ENCODE measurements around the gene DEFB123. TPM values are rescaled to one million over a fixed set of nuclear protein-coding genes. Genes with fewer than 3 reads are reported as not detected.

Gene DEFB123
- total RNA-seq, 1 experiment from 2014 or later, result not detected

DNA sequence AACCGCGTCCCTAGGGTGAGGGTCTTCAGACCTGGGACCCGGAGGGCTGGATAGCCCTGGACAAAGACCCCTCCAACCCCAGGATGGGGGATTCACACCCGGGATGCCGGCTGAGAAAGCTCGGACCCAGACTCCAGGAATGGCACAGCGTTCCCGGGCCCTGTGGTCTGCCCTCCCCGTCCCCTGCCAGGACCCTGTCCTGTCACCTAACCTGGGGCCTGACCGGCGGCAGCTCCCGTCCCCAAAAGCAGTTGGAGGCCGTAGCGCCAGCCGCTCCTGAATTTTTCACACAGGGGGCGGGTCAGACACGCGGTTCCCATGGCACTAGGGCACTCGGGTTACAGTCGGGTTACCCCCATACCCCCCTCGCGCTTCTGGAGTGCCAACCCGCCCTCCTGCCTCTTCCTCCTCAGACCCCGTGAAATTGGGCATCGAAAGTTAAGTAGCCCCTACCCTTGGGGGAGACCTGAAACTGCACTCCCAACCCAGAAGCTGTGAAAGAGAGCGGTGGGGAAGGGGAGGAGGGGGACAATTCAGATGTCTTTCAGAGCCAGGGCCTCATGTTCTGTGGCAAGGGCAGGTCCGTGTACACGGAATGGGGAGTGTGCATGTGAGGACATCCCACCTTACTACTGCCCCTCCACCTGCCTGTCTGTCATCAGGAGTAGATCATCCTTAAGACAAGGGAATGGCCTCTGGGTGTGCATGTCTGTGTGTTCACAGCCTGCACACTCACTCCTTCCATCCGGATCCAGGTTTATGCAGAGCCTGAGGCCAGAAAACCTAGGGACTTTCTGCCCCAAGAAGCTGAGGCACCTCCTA lies 35.3 kb downstream of the DEFB123 start:
- intact Hi-C loops (cut with micrococcal nuclease; ENCODE audit: unreplicated experiment), result no loop called here
- H3K4me1 ChIP-seq (ENCODE audit: insufficient read depth, low read length, poor library complexity, severe bottlenecking), result no peaks in the 10 kb centered on the region
- DNase-seq (ENCODE audit: low spot score), result no peak
- ChIA-PET POLR2A (ENCODE audit: low non-redundant PET) (no interaction called here), CTCF (no interaction called here)
- H3K36me3 ChIP-seq (ENCODE audit: insufficient read depth, low read length, poor library complexity, severe bottlenecking), result no peaks in the 10 kb centered on the region
- TF ChIP-seq, protein P1, sequence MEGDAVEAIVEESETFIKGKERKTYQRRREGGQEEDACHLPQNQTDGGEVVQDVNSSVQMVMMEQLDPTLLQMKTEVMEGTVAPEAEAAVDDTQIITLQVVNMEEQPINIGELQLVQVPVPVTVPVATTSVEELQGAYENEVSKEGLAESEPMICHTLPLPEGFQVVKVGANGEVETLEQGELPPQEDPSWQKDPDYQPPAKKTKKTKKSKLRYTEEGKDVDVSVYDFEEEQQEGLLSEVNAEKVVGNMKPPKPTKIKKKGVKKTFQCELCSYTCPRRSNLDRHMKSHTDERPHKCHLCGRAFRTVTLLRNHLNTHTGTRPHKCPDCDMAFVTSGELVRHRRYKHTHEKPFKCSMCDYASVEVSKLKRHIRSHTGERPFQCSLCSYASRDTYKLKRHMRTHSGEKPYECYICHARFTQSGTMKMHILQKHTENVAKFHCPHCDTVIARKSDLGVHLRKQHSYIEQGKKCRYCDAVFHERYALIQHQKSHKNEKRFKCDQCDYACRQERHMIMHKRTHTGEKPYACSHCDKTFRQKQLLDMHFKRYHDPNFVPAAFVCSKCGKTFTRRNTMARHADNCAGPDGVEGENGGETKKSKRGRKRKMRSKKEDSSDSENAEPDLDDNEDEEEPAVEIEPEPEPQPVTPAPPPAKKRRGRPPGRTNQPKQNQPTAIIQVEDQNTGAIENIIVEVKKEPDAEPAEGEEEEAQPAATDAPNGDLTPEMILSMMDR (conservative IDR thresholded peaks at IDR 0.05; ENCODE audit: low read depth, low read length), result no peak
- TF ChIP-seq EZH2 (IDR thresholded peaks at IDR 0.05; ENCODE audit: borderline replicate concordance, low read depth, low read length, poor library complexity, severe bottlenecking), result no peak
- H3K27me3 ChIP-seq (replicated peaks; ENCODE audit: insufficient read depth, low read depth, low read length, poor library complexity), result peaks cover 36% of the 10 kb centered on the region
- no peaks in the 10 kb centered on the region for H3K9me3 ChIP-seq (ENCODE audit: low read depth, low read length, poor library complexity, severe bottlenecking)
- no peak overlapping the region for H3K4me3 ChIP-seq (ENCODE audit: low read depth, low read length, poor library complexity, severe bottlenecking)
- no peak overlapping the region for H3K27ac ChIP-seq (ENCODE audit: low read depth, low read length, poor library complexity, severe bottlenecking)
- BruUV-seq (replicated peaks), result no TSS peak

DNA sequence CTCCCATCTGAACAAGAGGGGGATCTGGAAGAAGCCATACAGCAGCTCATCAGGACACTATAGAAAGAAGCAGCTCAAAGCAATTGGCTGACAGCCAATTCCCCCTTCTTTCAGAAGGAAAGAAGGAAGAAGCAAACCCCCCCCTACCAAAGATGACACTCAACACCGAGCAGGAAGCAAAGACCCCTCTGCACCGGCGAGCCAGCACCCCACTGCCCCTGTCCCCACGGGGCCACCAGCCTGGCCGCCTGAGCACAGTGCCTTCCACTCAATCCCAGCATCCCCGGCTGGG lies 35.8 kb downstream of the DEFB123 start:
- CTCF ChIA-PET, result no interaction called here
- intact Hi-C loops (cut with micrococcal nuclease; ENCODE audit: unreplicated experiment), result no loop called here
- BruUV-seq (replicated peaks), result no TSS peak
- H3K36me3 ChIP-seq (ENCODE audit: insufficient read depth, low read length, poor library complexity, severe bottlenecking), result no peaks in the 10 kb centered on the region
- POLR2A ChIA-PET (ENCODE audit: low non-redundant PET), result no interaction called here
- peaks cover 36% of the 10 kb centered on the region for H3K27me3 ChIP-seq (replicated peaks; ENCODE audit: insufficient read depth, low read depth, low read length, poor library complexity)
- TF ChIP-seq EZH2 (IDR thresholded peaks at IDR 0.05; ENCODE audit: borderline replicate concordance, low read depth, low read length, poor library complexity, severe bottlenecking), result no peak
- TF ChIP-seq, protein P1 (conservative IDR thresholded peaks at IDR 0.05; ENCODE audit: low read depth, low read length), result no peak
- no peak overlapping the region for H3K4me3 ChIP-seq (ENCODE audit: low read depth, low read length, poor library complexity, severe bottlenecking)
- no peak for DNase-seq (ENCODE audit: low spot score)
- H3K27ac ChIP-seq (ENCODE audit: low read depth, low read length, poor library complexity, severe bottlenecking), result no peak overlapping the region
- no peaks in the 10 kb centered on the region for H3K9me3 ChIP-seq (ENCODE audit: low read depth, low read length, poor library complexity, severe bottlenecking)
- no peaks in the 10 kb centered on the region for H3K4me1 ChIP-seq (ENCODE audit: insufficient read depth, low read length, poor library complexity, severe bottlenecking)

DNA sequence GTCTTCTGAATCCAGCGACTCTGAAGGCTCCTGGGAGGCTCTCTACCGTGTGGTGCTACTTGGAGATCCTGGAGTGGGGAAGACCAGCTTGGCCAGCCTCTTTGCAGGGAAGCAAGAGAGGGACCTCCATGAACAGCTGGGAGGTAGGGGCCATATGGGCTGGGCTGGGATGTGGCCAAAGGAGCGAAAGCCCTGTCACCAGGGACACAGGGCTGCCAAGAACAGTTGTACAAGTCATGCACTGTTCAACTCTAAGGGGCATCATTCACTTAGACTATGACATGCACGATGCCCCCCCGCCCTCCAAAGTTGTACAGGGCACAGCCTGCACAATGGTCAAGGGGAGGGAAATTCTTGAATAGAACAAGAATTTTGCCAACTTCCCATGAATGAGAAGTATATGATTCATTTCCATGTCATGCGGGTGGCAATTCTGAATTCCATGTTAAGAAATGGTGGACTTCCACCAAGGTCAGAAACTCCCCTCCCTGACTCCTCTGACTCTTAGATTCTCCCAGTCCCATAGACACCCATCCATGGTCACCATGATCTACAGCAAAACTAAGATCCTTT lies 36.3 kb downstream of the DEFB123 start:
- ChIA-PET CTCF (no interaction called here), POLR2A (ENCODE audit: low non-redundant PET) (no interaction called here)
- no peak for DNase-seq (ENCODE audit: low spot score)
- Histone ChIP-seq H3K27me3 (replicated peaks; ENCODE audit: insufficient read depth, low read depth, low read length, poor library complexity) (peaks cover 36% of the 10 kb centered on the region), H3K4me1 (ENCODE audit: insufficient read depth, low read length, poor library complexity, severe bottlenecking) (no peaks in the 10 kb centered on the region), H3K9me3 (ENCODE audit: low read depth, low read length, poor library complexity, severe bottlenecking) (no peaks in the 10 kb centered on the region), H3K27ac (ENCODE audit: low read depth, low read length, poor library complexity, severe bottlenecking) (no peak overlapping the region), H3K4me3 (ENCODE audit: low read depth, low read length, poor library complexity, severe bottlenecking) (no peak overlapping the region), H3K36me3 (ENCODE audit: insufficient read depth, low read length, poor library complexity, severe bottlenecking) (no peaks in the 10 kb centered on the region)
- no peak for TF ChIP-seq EZH2 (IDR thresholded peaks at IDR 0.05; ENCODE audit: borderline replicate concordance, low read depth, low read length, poor library complexity, severe bottlenecking)
- TF ChIP-seq, protein P1 (conservative IDR thresholded peaks at IDR 0.05; ENCODE audit: low read depth, low read length), result no peak
- no TSS peak for BruUV-seq (replicated peaks)
- intact Hi-C loops (cut with micrococcal nuclease; ENCODE audit: unreplicated experiment), result no loop called here
